ENCODE results near the gene NVL. TPM values are rescaled to one million over a fixed set of nuclear protein-coding genes. Genes with fewer than 3 reads are reported as not detected.

Gene NVL
- total RNA-seq, 3 donors from 2014 or later, result 16.0 to 46.0 (median 30.8) TPM

DNA sequence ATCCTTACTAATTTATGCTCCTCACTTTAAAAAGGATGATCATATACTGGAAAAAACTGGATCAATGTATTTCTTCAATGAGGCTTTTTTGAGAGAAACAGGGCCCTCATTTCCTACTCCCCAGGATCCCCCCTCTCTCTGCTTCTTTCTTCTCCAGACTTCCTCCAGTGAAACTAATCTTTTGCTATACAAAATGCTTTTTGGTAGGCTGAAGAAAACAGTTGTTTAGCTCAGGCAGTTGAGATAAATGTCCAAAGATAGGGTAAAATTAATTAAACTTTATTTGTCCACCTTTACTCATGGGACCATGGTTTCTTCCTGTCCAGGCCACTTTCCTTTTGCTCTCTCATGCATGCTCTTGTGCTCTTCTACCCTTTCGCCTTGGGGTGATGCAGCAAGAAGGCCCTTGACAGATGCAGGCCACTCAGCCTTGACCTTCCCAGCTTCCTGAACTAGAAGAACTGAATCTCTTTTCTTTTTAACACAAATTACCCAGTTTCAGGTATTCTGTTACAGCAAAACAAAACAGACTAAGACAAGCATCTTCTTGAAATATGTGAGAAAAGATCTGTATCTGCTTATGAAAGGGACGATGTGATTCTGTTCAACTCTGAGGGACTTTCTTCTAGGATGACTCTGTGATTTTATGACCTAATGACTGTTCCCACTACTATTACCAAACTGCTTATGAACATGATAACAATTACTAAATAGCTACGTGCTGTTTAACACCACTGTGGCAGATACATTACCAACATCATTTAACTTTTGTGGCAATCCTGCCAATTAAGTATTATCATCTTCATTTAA is 63.7 kb downstream of the NVL start:
- Histone ChIP-seq H3K36me3 (no peaks in the 10 kb centered on the region), H3K4me1 (no peaks in the 10 kb centered on the region), H3K27me3 (no peaks in the 10 kb centered on the region), H3K27ac (peak overlapping the region in 1 of 2 donors; percentile 45), H3K9me3 (no peaks in the 10 kb centered on the region), H3K4me3 (no peak overlapping the region)
- TF ChIP-seq POLR2AphosphoS5 (IDR thresholded peaks at IDR 0.05) (no peak), POLR2A (IDR thresholded peaks at IDR 0.05) (no peak)
- intact Hi-C loops (cut with DNase I; ENCODE audit: low total_unique reads), result no loop called here
- DNase-seq (ENCODE audit: low spot score in 2 of 2), result no peak

GRCh38 chr1:224264321-224264720 is 65.7 kb downstream of the NVL start:
- no peaks in the 10 kb centered on the region for H3K4me1 ChIP-seq
- H3K9me3 ChIP-seq, result no peaks in the 10 kb centered on the region
- intact Hi-C loops (cut with DNase I; ENCODE audit: low total_unique reads), result no loop called here
- no peak overlapping the region for H3K4me3 ChIP-seq
- DNase-seq (ENCODE audit: low spot score in 2 of 2), result no peak
- no peaks in the 10 kb centered on the region for H3K36me3 ChIP-seq
- TF ChIP-seq POLR2AphosphoS5 (IDR thresholded peaks at IDR 0.05) (no peak), CTCF (IDR thresholded peaks at IDR 0.05) (no peak), POLR2A (IDR thresholded peaks at IDR 0.05) (no peak)
- H3K27me3 ChIP-seq, result no peaks in the 10 kb centered on the region
- no peak overlapping the region for H3K27ac ChIP-seq

GRCh38 chr1:224262373-224263054 is 67.5 kb downstream of the NVL start:
- H3K27ac ChIP-seq, result no peak overlapping the region
- H3K4me3 ChIP-seq, result no peak overlapping the region
- TF ChIP-seq POLR2AphosphoS5 (IDR thresholded peaks at IDR 0.05), result no peak
- TF ChIP-seq CTCF (IDR thresholded peaks at IDR 0.05), result no peak
- TF ChIP-seq POLR2A (IDR thresholded peaks at IDR 0.05), result no peak
- H3K4me1 ChIP-seq, result no peaks in the 10 kb centered on the region
- H3K27me3 ChIP-seq, result no peaks in the 10 kb centered on the region
- intact Hi-C loops (cut with DNase I; ENCODE audit: low total_unique reads), result no loop called here
- H3K9me3 ChIP-seq, result no peaks in the 10 kb centered on the region
- H3K36me3 ChIP-seq, result no peaks in the 10 kb centered on the region
- no peak for DNase-seq (ENCODE audit: low spot score in 2 of 2)

GRCh38 chr1:224259986-224260385 is 70.0 kb downstream of the NVL start:
- H3K9me3 ChIP-seq, result no peaks in the 10 kb centered on the region
- no peak overlapping the region for H3K27ac ChIP-seq
- DNase-seq (ENCODE audit: low spot score in 2 of 2), result no peak
- no peaks in the 10 kb centered on the region for H3K4me1 ChIP-seq
- TF ChIP-seq POLR2A (IDR thresholded peaks at IDR 0.05) (no peak), POLR2AphosphoS5 (IDR thresholded peaks at IDR 0.05) (no peak), CTCF (IDR thresholded peaks at IDR 0.05) (no peak)
- H3K27me3 ChIP-seq, result no peaks in the 10 kb centered on the region
- H3K4me3 ChIP-seq, result no peak overlapping the region
- no peaks in the 10 kb centered on the region for H3K36me3 ChIP-seq
- intact Hi-C loops (cut with DNase I; ENCODE audit: low total_unique reads), result no loop called here

DNA sequence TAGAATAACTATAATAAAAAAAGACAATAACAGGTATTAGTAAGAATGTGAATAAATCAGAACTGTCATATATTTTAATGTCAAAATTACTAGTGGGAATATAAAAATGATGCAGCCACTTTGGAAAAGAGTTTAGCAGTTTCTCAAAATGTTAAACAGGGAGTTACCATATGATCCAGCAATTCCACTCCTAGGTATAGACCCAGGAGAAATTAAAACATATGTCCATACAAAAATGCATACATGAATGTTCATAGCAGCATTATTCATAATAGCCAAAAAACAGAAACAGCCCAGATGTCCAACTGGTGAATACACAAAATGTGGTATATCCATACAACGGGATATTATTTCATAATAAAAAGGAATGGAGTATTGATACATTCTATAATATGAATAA is 71.6 kb downstream of the NVL start:
- no peak overlapping the region for H3K4me3 ChIP-seq

GRCh38 chr1:224256640-224257039 is 73.3 kb downstream of the NVL start:
- no peak overlapping the region for H3K27ac ChIP-seq
- TF ChIP-seq CTCF (IDR thresholded peaks at IDR 0.05) (no peak), POLR2A (IDR thresholded peaks at IDR 0.05) (no peak), POLR2AphosphoS5 (IDR thresholded peaks at IDR 0.05) (no peak)
- no peak for DNase-seq (ENCODE audit: low spot score in 2 of 2)
- no peaks in the 10 kb centered on the region for H3K4me1 ChIP-seq
- no peak overlapping the region for H3K4me3 ChIP-seq
- no peaks in the 10 kb centered on the region for H3K36me3 ChIP-seq
- intact Hi-C loops (cut with DNase I; ENCODE audit: low total_unique reads), result no loop called here
- no peaks in the 10 kb centered on the region for H3K27me3 ChIP-seq
- no peaks in the 10 kb centered on the region for H3K9me3 ChIP-seq

More for the DNA sequence above, 71.6 kb downstream of the NVL start:
- TF ChIP-seq POLR2AphosphoS5 (IDR thresholded peaks at IDR 0.05), result no peak
- no peaks in the 10 kb centered on the region for H3K4me1 ChIP-seq
- intact Hi-C loops (cut with DNase I; ENCODE audit: low total_unique reads), result no loop called here
- no peak overlapping the region for H3K27ac ChIP-seq
- no peaks in the 10 kb centered on the region for H3K9me3 ChIP-seq
- no peak for DNase-seq (ENCODE audit: low spot score in 2 of 2)
- H3K36me3 ChIP-seq, result no peaks in the 10 kb centered on the region
- no peaks in the 10 kb centered on the region for H3K27me3 ChIP-seq

Data from breast epithelium (tissue), 4 donors.